Measurements from ENCODE around the gene NDUFS6.

GRCh38 chr5:1795506-1795905 is 5.7 kb upstream of the NDUFS6 start:
- TF ChIP-seq CTCF (conservative IDR thresholded peaks at IDR 0.05; ENCODE audit: low read depth, low read length) (no peak), RFX5 (IDR thresholded peaks at IDR 0.05; ENCODE audit: low read depth, low read length) (no peak), ELK1 (IDR thresholded peaks at IDR 0.05; ENCODE audit: borderline replicate concordance, low read depth, low read length) (no peak), RAD21 (IDR thresholded peaks at IDR 0.05; ENCODE audit: low read length) (no peak), FOS (IDR thresholded peaks at IDR 0.05; ENCODE audit: low read depth, low read length) (no peak), POLR2A (IDR thresholded peaks at IDR 0.05; ENCODE audit: low read depth, low read length) (no peak), NFE2L2 (IDR thresholded peaks at IDR 0.05; ENCODE audit: low read depth, low read length) (no peak), USF2 (IDR thresholded peaks at IDR 0.05; ENCODE audit: low read depth, low read length) (no peak), SMC3 (IDR thresholded peaks at IDR 0.05; ENCODE audit: low read depth, low read length) (no peak), RCOR1 (IDR thresholded peaks at IDR 0.05; ENCODE audit: insufficient replicate concordance, low read length) (no peak), CEBPB (IDR thresholded peaks at IDR 0.05; ENCODE audit: low read depth, low read length) (no peak), BHLHE40 (IDR thresholded peaks at IDR 0.05; ENCODE audit: low read depth, low read length) (no peak), MAFK (IDR thresholded peaks at IDR 0.05; ENCODE audit: low read depth, low read length) (no peak)

All from IMR-90 (cell line).